Activated CD4-positive, alpha-beta T cell treated with anti-CD3 and anti-CD28 coated beads, Interleukin-2, amount 10 ng/mL, durations not matched to agents 7 days and 5 days (primary cell): Measurements from ENCODE around the gene IGFL2. TPM values are rescaled to one million over a fixed set of nuclear protein-coding genes. Genes with fewer than 3 reads are reported as not detected.
A peak's percentile ranks its signal among the peaks of the same experiment; 100 is the strongest.
"Not testable (repeated sequence)": the region's sequence is repeated elsewhere in the genome, so short reads cannot be mapped to it uniquely, and the experiment has no call there.

Experiments
- CTCF ChIA-PET: fragments of 350-600 bp; sonication (Branson Sonifier 250); formaldehyde crosslinking; loops from one replicate; lab custom pipeline; 2021; ENCODE audit warnings: antibody characterized with exemption; lab: Charles Lee
- POLR2A ChIA-PET: fragments of 350-600 bp; sonication (Branson Sonifier 250); formaldehyde crosslinking; loops from one replicate; lab custom pipeline; 2021; ENCODE audit warnings: antibody characterized with exemption; lab: Charles Lee
- DNase-seq: peaks from one replicate; pipeline ENCODE4 v3.0.0-alpha.2; 2020
- H3K27ac Mint-ChIP-seq: one replicate; pipeline ENCODE4 v1.8.0; 2021; ENCODE audit warnings: mild to moderate bottlenecking, moderate library complexity, mixed read lengths
- H3K27me3 Mint-ChIP-seq: one replicate; pipeline ENCODE4 v1.8.0; 2021; ENCODE audit warnings: mixed read lengths
- H3K36me3 Mint-ChIP-seq: one replicate; pipeline ENCODE4 v1.8.0; 2021; ENCODE audit warnings: low read depth, mixed read lengths
- H3K4me1 Mint-ChIP-seq: one replicate; pipeline ENCODE4 v1.8.0; 2021; ENCODE audit warnings: mixed read lengths
- H3K4me3 Mint-ChIP-seq: one replicate; pipeline ENCODE4 v1.8.0; 2021; ENCODE audit warnings: mild to moderate bottlenecking, moderate library complexity, mixed read lengths
- H3K9me3 Mint-ChIP-seq: one replicate; pipeline ENCODE4 v1.8.0; 2021; ENCODE audit warnings: mixed read lengths
- total RNA-seq, 2 experiments: library from RNA; stranded (reverse); gene quantifications; one replicate each; pipeline ENCODE4 v1.2.3, GENCODE V29; 2021

Gene IGFL2
- total RNA-seq, 2 experiments from 2014 or later, result not detected

DNA sequence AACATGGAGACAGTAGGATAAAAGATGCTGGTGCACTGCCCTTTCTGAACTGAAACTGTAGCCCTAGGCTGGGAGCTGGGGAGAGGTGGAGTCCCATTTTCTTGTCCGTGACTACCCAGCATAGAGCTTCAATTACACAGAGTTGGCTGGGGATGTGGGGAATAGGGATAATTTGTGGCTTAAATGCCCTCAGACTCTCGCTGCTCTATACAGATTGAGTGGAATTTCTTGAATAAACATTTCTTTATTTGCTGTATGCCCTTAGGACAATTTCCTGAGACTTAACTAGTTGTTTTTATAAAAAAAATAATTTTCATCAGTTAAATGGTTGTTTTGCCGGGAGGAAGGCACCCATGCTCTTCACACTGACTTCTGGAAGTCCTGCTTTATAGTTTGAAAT, 7.2 kb downstream of the IGFL2 start:
- CTCF ChIA-PET, result no interaction called here
- POLR2A ChIA-PET, result no interaction called here
- Mint-ChIP-seq H3K9me3 (no peaks in the 10 kb centered on the region), H3K27me3 (peaks cover 37% of the 10 kb centered on the region), H3K4me3 (no peak overlapping the region), H3K4me1 (no peaks in the 10 kb centered on the region), H3K27ac (no peak overlapping the region), H3K36me3 (no peaks in the 10 kb centered on the region)
- DNase-seq, result no peak

GRCh38 chr19:46159418-46160232, 11.6 kb downstream of the IGFL2 start:
- Mint-ChIP-seq H3K27me3 (peaks cover 26% of the 10 kb centered on the region), H3K4me1 (no peaks in the 10 kb centered on the region), H3K9me3 (peaks cover 9% of the 10 kb centered on the region), H3K4me3 (no peak overlapping the region), H3K27ac (no peak overlapping the region), H3K36me3 (no peaks in the 10 kb centered on the region)
- ChIA-PET POLR2A (no interaction called here), CTCF (interaction anchor here (1.4 kb wide), 1 partner anchor 15 kb away, joined by 3 read pairs; no protein-coding TSS in a partner anchor)
- no peak for DNase-seq

DNA sequence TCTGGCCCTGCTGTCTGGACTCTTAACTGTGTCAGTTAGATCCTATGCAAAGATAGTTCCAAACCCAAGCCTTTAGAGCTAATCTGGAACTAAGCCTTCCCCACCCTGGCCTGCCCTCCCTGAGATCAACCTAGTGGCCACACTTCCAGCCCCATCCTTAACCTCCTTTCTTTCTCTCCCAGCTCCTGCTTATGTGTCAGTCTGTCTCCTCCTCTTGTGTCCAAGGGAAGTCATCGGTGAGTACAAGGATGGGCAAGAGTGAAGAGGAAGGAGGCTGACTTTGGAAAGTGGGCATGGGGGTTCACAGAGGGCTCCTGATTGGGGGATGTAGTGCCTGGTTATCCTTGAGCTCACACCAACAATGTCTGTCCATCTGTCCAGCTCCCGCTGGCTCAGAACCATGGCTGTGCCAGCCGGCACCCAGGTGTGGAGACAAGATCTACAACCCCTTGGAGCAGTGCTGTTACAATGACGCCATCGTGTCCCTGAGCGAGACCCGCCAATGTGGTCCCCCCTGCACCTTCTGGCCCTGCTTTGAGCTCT, 12.3 kb downstream of the IGFL2 start:
- H3K36me3 Mint-ChIP-seq, result no peaks in the 10 kb centered on the region
- H3K9me3 Mint-ChIP-seq, result peaks cover 9% of the 10 kb centered on the region
- no peak overlapping the region for H3K27ac Mint-ChIP-seq
- H3K4me1 Mint-ChIP-seq, result no peaks in the 10 kb centered on the region
- no peak for DNase-seq
- ChIA-PET POLR2A (no interaction called here), CTCF (interaction anchor here (0.6 to 1.4 kb wide), 2 partner anchors 14 to 426 kb away, joined by 3 read pairs; no protein-coding TSS in a partner anchor)
- no peak overlapping the region for H3K4me3 Mint-ChIP-seq
- H3K27me3 Mint-ChIP-seq, result peaks cover 25% of the 10 kb centered on the region

DNA sequence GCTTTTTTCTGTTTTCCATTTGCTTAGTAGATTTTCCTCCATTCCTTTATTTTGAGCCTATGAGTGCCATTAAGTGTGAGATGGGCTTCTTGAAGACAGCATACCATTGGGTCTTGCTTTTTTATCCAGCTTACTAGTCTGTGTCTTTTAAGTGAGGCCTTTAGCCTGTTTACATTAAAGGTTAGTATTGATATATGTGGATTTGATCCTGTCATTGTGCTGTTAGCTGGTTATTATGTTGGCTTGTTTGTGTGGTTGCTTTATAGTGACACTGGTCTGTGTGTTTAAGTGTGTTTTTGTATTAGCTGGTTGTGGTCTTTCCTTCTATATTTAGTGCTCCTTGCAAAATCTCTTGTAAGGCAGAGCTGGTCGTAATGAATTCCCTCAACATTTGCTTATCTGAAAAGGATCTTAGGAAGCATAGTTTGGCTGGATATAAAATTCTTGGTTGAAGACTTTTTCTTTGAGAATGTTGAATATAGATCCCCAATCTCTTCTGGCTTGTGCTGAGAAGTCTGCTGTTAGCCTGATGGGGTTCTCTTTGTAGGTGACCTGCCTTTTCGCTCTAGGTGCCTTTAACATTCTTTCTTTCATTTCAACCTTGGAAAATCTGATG, 13.7 kb downstream of the IGFL2 start:
- POLR2A ChIA-PET, H3K36me3 Mint-ChIP-seq, H3K9me3 Mint-ChIP-seq, H3K27ac Mint-ChIP-seq, H3K4me3 Mint-ChIP-seq, CTCF ChIA-PET, H3K4me1 Mint-ChIP-seq, DNase-seq: not testable (repeated sequence)
- peaks cover 20% of the 10 kb centered on the region for H3K27me3 Mint-ChIP-seq

DNA sequence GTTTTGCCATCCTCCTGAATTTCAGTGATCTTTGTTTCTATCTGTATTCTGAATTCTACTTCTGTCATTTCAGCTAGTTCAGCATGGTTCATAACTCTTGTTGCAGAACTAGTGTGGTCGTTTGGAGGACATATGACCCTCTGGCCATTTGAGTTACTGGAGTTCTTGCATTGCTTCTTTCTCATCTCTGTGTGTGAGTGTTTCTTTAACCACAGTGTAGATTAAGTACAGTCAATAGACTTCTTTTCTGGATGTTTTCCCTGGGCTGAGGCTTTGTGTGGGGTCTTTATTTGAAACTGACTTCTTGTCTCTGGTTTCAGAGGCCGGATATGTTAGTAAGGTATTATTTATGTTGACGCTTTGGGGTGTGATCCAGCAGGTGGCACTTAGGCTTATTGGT, 14.7 kb downstream of the IGFL2 start:
- H3K4me3 Mint-ChIP-seq, result no peak overlapping the region
- ChIA-PET POLR2A (no interaction called here), CTCF (no interaction called here)
- DNase-seq, result no peak
- H3K9me3 Mint-ChIP-seq, result peaks cover 9% of the 10 kb centered on the region
- no peaks in the 10 kb centered on the region for H3K36me3 Mint-ChIP-seq
- no peak overlapping the region for H3K27ac Mint-ChIP-seq
- H3K4me1 Mint-ChIP-seq, result no peaks in the 10 kb centered on the region
- H3K27me3 Mint-ChIP-seq, result peaks cover 18% of the 10 kb centered on the region

- CTCF ChIA-PET, result interaction anchor here (1.2 kb wide), 1 partner anchor 14 kb away, joined by 3 read pairs; no protein-coding TSS in a partner anchor
- Mint-ChIP-seq H3K4me3 (no peak overlapping the region), H3K4me1 (peaks cover 6% of the 10 kb centered on the region), H3K27me3 (peaks cover 33% of the 10 kb centered on the region), H3K36me3 (no peaks in the 10 kb centered on the region), H3K9me3 (peaks cover 7% of the 10 kb centered on the region), H3K27ac (no peak overlapping the region)
- no peak for DNase-seq
- POLR2A ChIA-PET, result no interaction called here
Measured at GRCh38 chr19:46173886-46174480, 25.9 kb downstream of the IGFL2 start.

DNA sequence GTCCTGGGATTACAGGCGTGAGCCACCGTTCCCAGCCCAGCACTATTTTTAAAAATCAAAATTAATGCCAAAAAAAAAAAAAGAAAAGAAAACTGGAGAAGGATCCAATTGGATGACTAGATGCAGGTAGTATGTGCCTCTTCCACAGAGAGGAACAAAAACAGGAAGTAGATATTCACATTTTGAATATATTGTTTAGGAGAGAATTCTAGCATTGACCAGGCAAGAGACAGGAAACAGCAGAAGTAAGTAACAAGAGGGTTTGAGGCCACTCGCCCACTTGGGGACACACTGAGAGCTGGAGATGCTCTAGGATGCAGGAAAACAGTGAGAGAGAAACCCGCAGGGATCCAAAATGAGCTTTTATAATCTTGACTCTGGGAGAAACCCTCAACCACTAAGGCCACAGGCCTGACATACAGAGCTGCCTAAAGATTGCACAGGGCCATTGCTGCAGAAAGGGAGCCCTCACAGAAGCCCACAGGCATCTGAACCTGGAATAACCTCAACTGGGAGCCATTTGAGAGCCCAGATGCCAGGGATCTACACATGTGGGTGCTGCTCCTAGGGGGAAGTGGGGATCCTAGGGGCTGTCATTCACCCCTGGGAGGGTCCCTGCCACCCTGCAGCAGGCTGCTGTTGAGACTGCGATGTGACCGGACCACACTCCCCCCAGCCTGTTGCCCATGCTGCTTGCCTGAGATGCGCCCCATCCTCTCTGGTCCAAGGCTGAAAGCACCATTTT, 28.2 kb downstream of the IGFL2 start:
- ChIA-PET POLR2A (no interaction called here), CTCF (no interaction called here)
- Mint-ChIP-seq H3K27ac (peak overlapping the region; percentile 2), H3K4me1 (peaks cover 6% of the 10 kb centered on the region), H3K9me3 (no peaks in the 10 kb centered on the region), H3K36me3 (no peaks in the 10 kb centered on the region), H3K27me3 (peaks cover 21% of the 10 kb centered on the region), H3K4me3 (no peak overlapping the region)
- DNase-seq, result no peak

- Mint-ChIP-seq H3K27ac (no peak overlapping the region), H3K27me3 (peaks cover 27% of the 10 kb centered on the region), H3K36me3 (no peaks in the 10 kb centered on the region), H3K4me3 (no peak overlapping the region), H3K9me3 (no peaks in the 10 kb centered on the region), H3K4me1 (peaks cover 4% of the 10 kb centered on the region)
- ChIA-PET CTCF (interaction anchor here (0.6 to 1.5 kb wide), 2 partner anchors 15 to 43 kb away, joined by 3 to 5 read pairs; no protein-coding TSS in a partner anchor), POLR2A (no interaction called here)
- no peak for DNase-seq
Measured at GRCh38 chr19:46179076-46179759, 31.2 kb downstream of the IGFL2 start.

DNA sequence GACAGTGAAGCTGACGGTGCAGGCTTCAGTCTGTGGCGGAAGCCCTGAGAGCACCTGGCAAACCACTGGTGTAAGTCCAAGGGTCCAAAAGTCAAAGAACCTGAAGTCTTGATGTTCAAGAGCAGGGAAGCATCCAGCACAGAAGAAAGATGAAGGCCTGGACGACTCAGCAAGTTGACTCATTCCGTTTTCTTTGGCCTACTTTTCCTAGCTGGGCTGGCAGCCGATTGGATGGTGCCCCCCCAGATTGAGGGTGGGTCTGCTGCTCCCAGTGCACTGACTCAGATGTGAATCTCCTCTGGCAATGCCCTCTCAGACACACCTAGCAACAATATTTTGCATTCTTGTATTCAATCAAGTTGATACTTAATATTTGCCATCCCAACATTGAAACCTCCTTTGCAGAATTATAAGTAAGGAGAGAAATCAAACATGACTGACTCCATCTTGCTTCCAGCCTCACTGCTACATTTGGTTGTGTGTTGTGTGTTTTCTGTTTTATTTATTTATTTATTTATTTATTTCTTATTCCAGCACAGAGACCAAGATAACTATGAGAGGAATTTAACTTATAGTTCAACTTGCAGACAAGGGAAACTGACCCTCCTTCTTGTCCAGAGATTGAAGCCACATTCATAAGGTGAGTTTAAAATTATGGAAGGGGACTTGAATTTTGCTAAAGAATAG, 32.8 kb downstream of the IGFL2 start:
- ChIA-PET CTCF (no interaction called here), POLR2A (no interaction called here)
- Mint-ChIP-seq H3K36me3 (no peaks in the 10 kb centered on the region), H3K4me3 (no peak overlapping the region), H3K27ac (no peak overlapping the region), H3K9me3 (no peaks in the 10 kb centered on the region), H3K27me3 (peaks cover 30% of the 10 kb centered on the region), H3K4me1 (peaks cover 11% of the 10 kb centered on the region)
- DNase-seq, result no peak

GRCh38 chr19:46181388-46181779, 33.3 kb downstream of the IGFL2 start:
- Mint-ChIP-seq H3K27me3 (peaks cover 28% of the 10 kb centered on the region), H3K9me3 (no peaks in the 10 kb centered on the region), H3K36me3 (no peaks in the 10 kb centered on the region), H3K4me1 (peaks cover 10% of the 10 kb centered on the region), H3K4me3 (no peak overlapping the region), H3K27ac (no peak overlapping the region)
- ChIA-PET POLR2A (no interaction called here), CTCF (no interaction called here)
- no peak for DNase-seq

DNA sequence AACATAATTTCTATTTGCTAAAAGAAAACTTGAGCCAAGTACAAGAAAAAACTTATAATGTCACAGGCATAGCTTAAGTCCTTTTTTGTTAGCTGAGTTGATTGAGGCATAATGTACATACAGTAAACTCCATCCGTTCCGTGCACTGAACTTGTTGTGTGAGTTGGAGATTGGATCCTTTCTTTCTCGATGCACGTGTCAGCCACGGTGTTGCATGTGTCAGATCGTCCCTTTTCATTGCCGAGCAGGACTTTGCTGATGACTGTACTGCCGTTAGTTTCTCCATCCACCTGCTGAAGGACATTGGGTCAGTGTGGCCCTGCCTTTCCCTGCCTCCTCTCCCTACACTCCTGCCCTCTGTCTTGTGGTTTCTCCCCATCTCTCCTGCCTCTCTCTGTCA, 34.4 kb downstream of the IGFL2 start:
- H3K9me3 Mint-ChIP-seq, result no peaks in the 10 kb centered on the region
- CTCF ChIA-PET, result no interaction called here
- H3K4me3 Mint-ChIP-seq, result no peak overlapping the region

More for the DNA sequence above, 34.4 kb downstream of the IGFL2 start:
- POLR2A ChIA-PET, result no interaction called here
- Mint-ChIP-seq H3K27ac (no peak overlapping the region), H3K36me3 (no peaks in the 10 kb centered on the region), H3K4me1 (peaks cover 10% of the 10 kb centered on the region), H3K27me3 (peaks cover 32% of the 10 kb centered on the region)
- DNase-seq, result no peak
